HepG2 (cell line): ENCODE data around the gene DLEC1. TPM values are rescaled to one million over a fixed set of nuclear protein-coding genes. Genes with fewer than 3 reads are reported as not detected.

Source experiments
- EED ChIP-seq: sonication (generic); formaldehyde crosslinking; IDR thresholded peaks from 2 replicates; pipeline ENCODE4 v1.5.0; 2020; ENCODE audit warnings: mild to moderate bottlenecking, missing genetic modification reagents
- EHMT2 ChIP-seq: fragments of 200-600 bp; sonication (generic); IDR thresholded peaks from 2 replicates; pipeline ENCODE4 v1.7.0; 2017; ENCODE audit warnings: antibody characterized with exemption, low read depth, low read length, borderline replicate concordance
- ELF4 ChIP-seq: sonication (generic); formaldehyde crosslinking; IDR thresholded peaks from 2 replicates; pipeline ENCODE4 v1.5.0; 2020; ENCODE audit warnings: missing genetic modification reagents, mild to moderate bottlenecking, moderate library complexity, borderline replicate concordance
- MAFK ChIP-seq, 2 experiments: IDR thresholded peaks in 1 of 2; conservative IDR thresholded peaks in 1 of 2; 2 replicates each; pipeline ENCODE4 v1.6.1; 2011; ENCODE audit warnings: improper control_type of control experiment in 2 of 2, low read length in 2 of 2
- MED13 ChIP-seq: sonication (generic); formaldehyde crosslinking; IDR thresholded peaks from 2 replicates; pipeline ENCODE4 v1.5.0; 2020; ENCODE audit warnings: missing genetic modification reagents
- MEF2D ChIP-seq: sonication (generic); formaldehyde crosslinking; IDR thresholded peaks from 2 replicates; pipeline ENCODE4 v1.5.1; 2020; ENCODE audit warnings: mild to moderate bottlenecking, missing genetic modification reagents
- MXD4 ChIP-seq: IDR thresholded peaks from 2 replicates; pipeline ENCODE4 v1.6.1; 2016; ENCODE audit warnings: mild to moderate bottlenecking, missing biosample characterization, missing genetic modification reagents
- NBN ChIP-seq: fragments of 450-650 bp; conservative IDR thresholded peaks from 2 replicates; pipeline ENCODE4 v1.6.1; 2017
- NFYC ChIP-seq: IDR thresholded peaks from 2 replicates; pipeline ENCODE4 v1.6.1; 2016; ENCODE audit warnings: missing genetic modification reagents, missing compliant biosample characterization
- SPEN ChIP-seq: sonication (generic); formaldehyde crosslinking; IDR thresholded peaks from 2 replicates; pipeline ENCODE4 v1.5.1; 2020; ENCODE audit warnings: low read depth, mild to moderate bottlenecking, missing genetic modification reagents
- ZNF180 ChIP-seq: sonication (generic); formaldehyde crosslinking; IDR thresholded peaks from 2 replicates; pipeline ENCODE4 v1.4.0; 2020; ENCODE audit warnings: low read depth, missing genetic modification reagents, borderline replicate concordance
- ZNF230 ChIP-seq: sonication (generic); formaldehyde crosslinking; IDR thresholded peaks from 2 replicates; pipeline ENCODE4 v1.4.0; 2020; ENCODE audit warnings: mild to moderate bottlenecking, missing genetic modification reagents
- ZNF326 ChIP-seq: sonication (generic); formaldehyde crosslinking; IDR thresholded peaks from 2 replicates; pipeline ENCODE4 v1.4.0; 2020; ENCODE audit warnings: missing genetic modification reagents, borderline replicate concordance
- ZNF747 ChIP-seq: sonication (generic); formaldehyde crosslinking; IDR thresholded peaks from 2 replicates; pipeline ENCODE4 v1.8.1; 2023; ENCODE audit warnings: missing genetic modification reagents, mild to moderate bottlenecking, borderline replicate concordance
- polyA plus RNA-seq, 8 experiments: library from polyadenylated mRNA; depleted of rRNA in 3 of 8; stranded (reverse) in 7 of 8; unstranded in 1 of 8; fragments of >200 nt; fragmentation: Illumina TruSeq in 4 of 8; extraction: Trizol in 4 of 8; gene quantifications; 2 replicates each; pipeline versions ENCODE4 v1.2.1 to v1.2.3, GENCODE V29; 2011 to 2016; ENCODE audit warnings: low read depth in 4 of 8, missing spikeins in 1 of 8, mixed read lengths in 1 of 8; ENCODE audit not compliant: insufficient read depth in 1 of 8
- total RNA-seq, 5 experiments: library from RNA; depleted of rRNA; stranded (reverse); fragments of >200 nt; fragmentation: Illumina TruSeq; extraction: Trizol; gene quantifications; 2 replicates each; pipeline ENCODE4 v1.2.3, GENCODE V29; 2016; ENCODE audit warnings: low read depth in 1 of 5
- TF ChIP-seq, protein P1 (sequence below): IDR thresholded peaks from 2 replicates; pipeline ENCODE4 v1.6.1; 2016; ENCODE audit warnings: missing compliant biosample characterization, missing genetic modification reagents, borderline replicate concordance
- TF ChIP-seq, protein P2 (sequence below): sonication (generic); formaldehyde crosslinking; IDR thresholded peaks from 2 replicates; pipeline ENCODE4 v1.5.0; 2020; ENCODE audit warnings: mild to moderate bottlenecking, missing genetic modification reagents, borderline replicate concordance
- TF ChIP-seq, protein P3 (sequence below): sonication (generic); formaldehyde crosslinking; IDR thresholded peaks from 2 replicates; pipeline ENCODE4 v1.5.0; 2020; ENCODE audit warnings: missing genetic modification reagents, mild to moderate bottlenecking, borderline replicate concordance
- TF ChIP-seq, protein P4 (sequence below): sonication (generic); formaldehyde crosslinking; IDR thresholded peaks from 2 replicates; pipeline ENCODE4 v1.8.1; 2022; ENCODE audit warnings: mild to moderate bottlenecking, missing genetic modification reagents

DLEC1 gene
- total and polyA plus RNA-seq, 2 of the 13 experiments (the other 11 are each of a cell fraction or from before 2014, with no cell fraction given) = 0.09 TPM; not detected in 1

DNA sequence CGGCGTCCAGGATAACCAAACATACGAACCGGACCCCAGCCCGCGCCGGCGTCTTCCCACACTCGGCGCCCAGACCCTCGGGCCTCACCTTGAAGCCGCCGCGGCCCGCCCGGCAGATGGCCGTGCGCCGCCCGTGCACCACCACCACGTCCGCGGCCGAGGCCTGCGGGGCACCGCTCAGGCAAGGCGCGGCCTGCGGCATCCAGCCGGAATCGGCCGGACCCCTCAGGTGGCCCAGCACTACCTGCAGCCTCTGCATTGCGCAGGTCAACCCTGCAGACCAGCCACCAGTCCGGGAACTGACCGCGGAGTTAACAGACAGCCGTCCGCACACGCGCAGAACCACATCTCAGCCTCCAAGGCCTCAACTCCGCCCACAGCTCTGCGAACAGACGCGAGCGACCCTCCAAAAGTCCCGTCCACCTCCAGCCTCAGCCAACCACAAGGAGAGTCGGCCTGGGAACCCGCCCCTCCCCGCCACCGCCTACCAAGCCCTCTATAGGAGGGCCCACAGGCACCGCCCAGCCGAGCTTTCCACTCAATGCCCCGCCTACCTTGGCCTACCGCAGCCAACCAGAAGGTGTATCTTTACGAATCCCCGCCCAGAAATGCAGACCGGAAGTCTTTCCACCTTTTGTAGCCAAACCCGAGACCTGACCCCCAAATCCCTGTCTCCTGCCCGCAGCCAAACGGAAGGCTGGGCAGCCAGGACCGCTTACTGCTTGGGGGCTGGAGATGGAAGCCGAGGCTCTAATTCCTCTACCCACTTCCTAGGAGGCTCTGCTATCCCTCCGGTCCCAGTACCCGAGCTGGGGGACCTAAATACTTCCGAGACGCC, 98.0 kb downstream of the DLEC1 start, which contains the start of gene ACAA1 (continued):
- TF ChIP-seq EED (no peak), MED13 (no peak), ZNF180 (CRISPR knock-in tag) (0 out of 2 replicates have a peak, but pooled peaks have one; percentile 30), NFYC (CRISPR knock-in tag) (peak; percentile 78), MEF2D (CRISPR knock-in tag) (no peak; the same call in 1 of the 2 replicates), ZNF326 (CRISPR knock-in tag) (no peak), ZNF747 (CRISPR knock-in tag) (no peak), MXD4 (no peak; the same call in 1 of the 2 replicates), ZNF230 (CRISPR knock-in tag) (no peak), ELF4 (CRISPR knock-in tag) (peak; percentile 71; the same call in 1 of the 2 replicates), NBN (no peak), EHMT2 (no peak), SPEN (CRISPR knock-in tag) (peak; percentile 71), MAFK (conservative IDR thresholded peaks at IDR 0.05 in 1 of 2, IDR thresholded peaks at IDR 0.05 in 1 of 2; ENCODE audit: low read length in 2 of 2) (no peak)
- TF ChIP-seq, protein P1, sequence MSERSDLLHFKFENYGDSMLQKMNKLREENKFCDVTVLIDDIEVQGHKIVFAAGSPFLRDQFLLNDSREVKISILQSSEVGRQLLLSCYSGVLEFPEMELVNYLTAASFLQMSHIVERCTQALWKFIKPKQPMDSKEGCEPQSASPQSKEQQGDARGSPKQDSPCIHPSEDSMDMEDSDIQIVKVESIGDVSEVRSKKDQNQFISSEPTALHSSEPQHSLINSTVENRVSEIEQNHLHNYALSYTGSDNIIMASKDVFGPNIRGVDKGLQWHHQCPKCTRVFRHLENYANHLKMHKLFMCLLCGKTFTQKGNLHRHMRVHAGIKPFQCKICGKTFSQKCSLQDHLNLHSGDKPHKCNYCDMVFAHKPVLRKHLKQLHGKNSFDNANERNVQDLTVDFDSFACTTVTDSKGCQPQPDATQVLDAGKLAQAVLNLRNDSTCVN = 0 out of 2 replicates have a peak, but pooled peaks have one; percentile 8
- TF ChIP-seq, protein P2, sequence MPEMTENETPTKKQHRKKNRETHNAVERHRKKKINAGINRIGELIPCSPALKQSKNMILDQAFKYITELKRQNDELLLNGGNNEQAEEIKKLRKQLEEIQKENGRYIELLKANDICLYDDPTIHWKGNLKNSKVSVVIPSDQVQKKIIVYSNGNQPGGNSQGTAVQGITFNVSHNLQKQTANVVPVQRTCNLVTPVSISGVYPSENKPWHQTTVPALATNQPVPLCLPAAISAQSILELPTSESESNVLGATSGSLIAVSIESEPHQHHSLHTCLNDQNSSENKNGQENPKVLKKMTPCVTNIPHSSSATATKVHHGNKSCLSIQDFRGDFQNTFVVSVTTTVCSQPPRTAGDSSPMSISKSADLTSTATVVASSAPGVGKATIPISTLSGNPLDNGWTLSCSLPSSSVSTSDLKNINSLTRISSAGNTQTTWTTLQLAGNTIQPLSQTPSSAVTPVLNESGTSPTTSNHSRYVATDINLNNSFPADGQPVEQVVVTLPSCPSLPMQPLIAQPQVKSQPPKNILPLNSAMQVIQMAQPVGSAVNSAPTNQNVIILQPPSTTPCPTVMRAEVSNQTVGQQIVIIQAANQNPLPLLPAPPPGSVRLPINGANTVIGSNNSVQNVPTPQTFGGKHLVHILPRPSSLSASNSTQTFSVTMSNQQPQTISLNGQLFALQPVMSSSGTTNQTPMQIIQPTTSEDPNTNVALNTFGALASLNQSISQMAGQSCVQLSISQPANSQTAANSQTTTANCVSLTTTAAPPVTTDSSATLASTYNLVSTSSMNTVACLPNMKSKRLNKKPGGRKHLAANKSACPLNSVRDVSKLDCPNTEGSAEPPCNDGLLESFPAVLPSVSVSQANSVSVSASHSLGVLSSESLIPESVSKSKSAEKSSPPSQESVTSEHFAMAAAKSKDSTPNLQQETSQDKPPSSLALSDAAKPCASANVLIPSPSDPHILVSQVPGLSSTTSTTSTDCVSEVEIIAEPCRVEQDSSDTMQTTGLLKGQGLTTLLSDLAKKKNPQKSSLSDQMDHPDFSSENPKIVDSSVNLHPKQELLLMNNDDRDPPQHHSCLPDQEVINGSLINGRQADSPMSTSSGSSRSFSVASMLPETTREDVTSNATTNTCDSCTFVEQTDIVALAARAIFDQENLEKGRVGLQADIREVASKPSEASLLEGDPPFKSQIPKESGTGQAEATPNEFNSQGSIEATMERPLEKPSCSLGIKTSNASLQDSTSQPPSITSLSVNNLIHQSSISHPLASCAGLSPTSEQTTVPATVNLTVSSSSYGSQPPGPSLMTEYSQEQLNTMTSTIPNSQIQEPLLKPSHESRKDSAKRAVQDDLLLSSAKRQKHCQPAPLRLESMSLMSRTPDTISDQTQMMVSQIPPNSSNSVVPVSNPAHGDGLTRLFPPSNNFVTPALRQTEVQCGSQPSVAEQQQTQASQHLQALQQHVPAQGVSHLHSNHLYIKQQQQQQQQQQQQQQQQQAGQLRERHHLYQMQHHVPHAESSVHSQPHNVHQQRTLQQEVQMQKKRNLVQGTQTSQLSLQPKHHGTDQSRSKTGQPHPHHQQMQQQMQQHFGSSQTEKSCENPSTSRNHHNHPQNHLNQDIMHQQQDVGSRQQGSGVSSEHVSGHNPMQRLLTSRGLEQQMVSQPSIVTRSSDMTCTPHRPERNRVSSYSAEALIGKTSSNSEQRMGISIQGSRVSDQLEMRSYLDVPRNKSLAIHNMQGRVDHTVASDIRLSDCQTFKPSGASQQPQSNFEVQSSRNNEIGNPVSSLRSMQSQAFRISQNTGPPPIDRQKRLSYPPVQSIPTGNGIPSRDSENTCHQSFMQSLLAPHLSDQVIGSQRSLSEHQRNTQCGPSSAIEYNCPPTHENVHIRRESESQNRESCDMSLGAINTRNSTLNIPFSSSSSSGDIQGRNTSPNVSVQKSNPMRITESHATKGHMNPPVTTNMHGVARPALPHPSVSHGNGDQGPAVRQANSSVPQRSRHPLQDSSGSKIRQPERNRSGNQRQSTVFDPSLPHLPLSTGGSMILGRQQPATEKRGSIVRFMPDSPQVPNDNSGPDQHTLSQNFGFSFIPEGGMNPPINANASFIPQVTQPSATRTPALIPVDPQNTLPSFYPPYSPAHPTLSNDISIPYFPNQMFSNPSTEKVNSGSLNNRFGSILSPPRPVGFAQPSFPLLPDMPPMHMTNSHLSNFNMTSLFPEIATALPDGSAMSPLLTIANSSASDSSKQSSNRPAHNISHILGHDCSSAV (CRISPR knock-in tag) = no peak
- TF ChIP-seq, protein P3, sequence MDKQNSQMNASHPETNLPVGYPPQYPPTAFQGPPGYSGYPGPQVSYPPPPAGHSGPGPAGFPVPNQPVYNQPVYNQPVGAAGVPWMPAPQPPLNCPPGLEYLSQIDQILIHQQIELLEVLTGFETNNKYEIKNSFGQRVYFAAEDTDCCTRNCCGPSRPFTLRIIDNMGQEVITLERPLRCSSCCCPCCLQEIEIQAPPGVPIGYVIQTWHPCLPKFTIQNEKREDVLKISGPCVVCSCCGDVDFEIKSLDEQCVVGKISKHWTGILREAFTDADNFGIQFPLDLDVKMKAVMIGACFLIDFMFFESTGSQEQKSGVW = no peak
- TF ChIP-seq, protein P4, sequence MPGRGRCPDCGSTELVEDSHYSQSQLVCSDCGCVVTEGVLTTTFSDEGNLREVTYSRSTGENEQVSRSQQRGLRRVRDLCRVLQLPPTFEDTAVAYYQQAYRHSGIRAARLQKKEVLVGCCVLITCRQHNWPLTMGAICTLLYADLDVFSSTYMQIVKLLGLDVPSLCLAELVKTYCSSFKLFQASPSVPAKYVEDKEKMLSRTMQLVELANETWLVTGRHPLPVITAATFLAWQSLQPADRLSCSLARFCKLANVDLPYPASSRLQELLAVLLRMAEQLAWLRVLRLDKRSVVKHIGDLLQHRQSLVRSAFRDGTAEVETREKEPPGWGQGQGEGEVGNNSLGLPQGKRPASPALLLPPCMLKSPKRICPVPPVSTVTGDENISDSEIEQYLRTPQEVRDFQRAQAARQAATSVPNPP = no peak
